ENCODE results near the gene CROCC2.

The CROCC2 gene

GRCh38 chr2:240909216-240909974 is 3.3 kb downstream of the CROCC2 start:
- DNase-seq, result no peak

GRCh38 chr2:240911641-240912265 is 5.6 kb downstream of the CROCC2 start:
- DNase-seq, result no peak

GRCh38 chr2:240912878-240913809 is 7.0 kb downstream of the CROCC2 start:
- no peak for DNase-seq

- peak; percentile 60 for DNase-seq
Measured at GRCh38 chr2:240913810-240914644, 7.9 kb downstream of the CROCC2 start.

- no peak for DNase-seq
Measured at GRCh38 chr2:240914645-240915525, 8.7 kb downstream of the CROCC2 start.

- no peak for DNase-seq
Measured at GRCh38 chr2:240915526-240916341, 9.6 kb downstream of the CROCC2 start.

GRCh38 chr2:240916571-240917008 is 10.5 kb downstream of the CROCC2 start:
- DNase-seq, result peak; percentile 70

GRCh38 chr2:240917009-240917683 is 11.0 kb downstream of the CROCC2 start:
- DNase-seq, result no peak

GRCh38 chr2:240917684-240918257 is 11.6 kb downstream of the CROCC2 start:
- no peak for DNase-seq

GRCh38 chr2:240918258-240919091 is 12.3 kb downstream of the CROCC2 start:
- DNase-seq, result no peak

GRCh38 chr2:240919161-240919781 is 13.1 kb downstream of the CROCC2 start:
- DNase-seq, result no peak

- no peak for DNase-seq
Measured at GRCh38 chr2:240919786-240920782, 13.9 kb downstream of the CROCC2 start.

- no peak for DNase-seq
Measured at GRCh38 chr2:240920783-240921231, 14.7 kb downstream of the CROCC2 start.

GRCh38 chr2:240921311-240921994 is 15.3 kb downstream of the CROCC2 start:
- DNase-seq, result no peak

GRCh38 chr2:240921995-240922244 is 15.8 kb downstream of the CROCC2 start:
- DNase-seq, result no peak

GRCh38 chr2:240922245-240922981 is 16.3 kb downstream of the CROCC2 start:
- peak; percentile 82 for DNase-seq

All from NCI-H345 (cell line).